GM18870 (cell line): ENCODE results near the gene ZDHHC24.

Experiments
- ATAC-seq: cut with Tn5 transposase; IDR thresholded peaks from one replicate; pipeline ENCODE4 v1.9.1; 2021; ENCODE audit warnings: moderate library complexity; ENCODE audit not compliant: unreplicated experiment

The ZDHHC24 gene

GRCh38 chr11:66566221-66566620, 20.4 kb upstream of the ZDHHC24 start:
- no peak for ATAC-seq

GRCh38 chr11:66564984-66565383, 19.1 kb upstream of the ZDHHC24 start:
- ATAC-seq, result no peak

- ATAC-seq, result no peak
These were observed 18.7 kb upstream of the ZDHHC24 start for GRCh38 chr11:66564538-66564937.

- no peak for ATAC-seq
These were observed 18.0 kb upstream of the ZDHHC24 start for GRCh38 chr11:66563832-66564231.

- ATAC-seq, result no peak
These were observed 17.2 kb upstream of the ZDHHC24 start for GRCh38 chr11:66562907-66563583.

GRCh38 chr11:66562275-66562674, 16.4 kb upstream of the ZDHHC24 start:
- ATAC-seq, result no peak

GRCh38 chr11:66561975-66562248, 16.1 kb upstream of the ZDHHC24 start:
- no peak for ATAC-seq

GRCh38 chr11:66561178-66561974, 15.5 kb upstream of the ZDHHC24 start:
- no peak for ATAC-seq

- no peak for ATAC-seq
These were observed 14.2 kb upstream of the ZDHHC24 start for GRCh38 chr11:66559866-66560676.

GRCh38 chr11:66559142-66559865, 13.5 kb upstream of the ZDHHC24 start:
- no peak for ATAC-seq

- no peak for ATAC-seq
These were observed 12.0 kb upstream of the ZDHHC24 start for GRCh38 chr11:66557733-66558326.

- no peak for ATAC-seq
These were observed 10.2 kb upstream of the ZDHHC24 start for GRCh38 chr11:66556086-66556485.

GRCh38 chr11:66555416-66555815, 9.6 kb upstream of the ZDHHC24 start:
- ATAC-seq, result no peak

GRCh38 chr11:66554602-66555001, 8.8 kb upstream of the ZDHHC24 start:
- no peak for ATAC-seq

- ATAC-seq, result no peak
These were observed 5.0 kb upstream of the ZDHHC24 start for GRCh38 chr11:66550887-66551286.

GRCh38 chr11:66549696-66550095, 3.8 kb upstream of the ZDHHC24 start:
- no peak for ATAC-seq

GRCh38 chr11:66548774-66549630, 3.2 kb upstream of the ZDHHC24 start:
- ATAC-seq, result no peak

GRCh38 chr11:66548041-66548440, 2.2 kb upstream of the ZDHHC24 start:
- no peak for ATAC-seq

GRCh38 chr11:66547662-66548009, 1.8 kb upstream of the ZDHHC24 start:
- ATAC-seq, result no peak
